Activated CD8-positive, alpha-beta memory T cell treated with anti-CD3 and anti-CD28 coated beads for 48 hours (primary cell): Measurements from ENCODE around the gene PTPRD.

ENCODE experiments used
- DNase-seq, 3 experiments: peaks; one replicate each; pipeline ENCODE4 v3.0.0-alpha.2; 2020; ENCODE audit warnings: low read depth in 2 of 3, low spot score in 2 of 3

The PTPRD gene

GRCh38 chr9:10059044-10059443, 553.8 kb downstream of the PTPRD start:
- no peak for DNase-seq

DNA sequence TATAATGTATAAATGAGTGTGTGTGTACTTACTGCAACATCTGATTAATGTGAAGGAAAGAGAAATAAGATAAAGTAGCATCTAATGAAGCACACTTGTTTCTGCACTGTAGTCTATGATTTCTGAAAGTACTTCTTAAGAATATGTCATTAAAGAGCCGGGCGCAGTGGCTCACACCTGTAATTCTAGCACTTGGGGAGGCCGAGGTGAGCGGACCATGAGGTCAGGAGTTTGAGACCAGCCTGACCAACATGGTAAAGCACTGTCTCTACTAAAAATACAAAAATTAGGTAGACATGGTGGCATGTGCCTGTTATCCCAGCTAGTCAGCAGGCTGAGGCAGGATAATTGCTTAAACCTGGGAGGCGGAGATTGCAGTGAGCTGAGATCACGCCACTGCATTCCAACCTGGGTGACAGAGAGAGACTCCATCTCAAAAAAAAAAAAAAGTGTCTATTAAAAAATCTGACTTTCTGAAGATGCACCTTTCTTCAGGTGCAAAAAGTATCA, 556.9 kb downstream of the PTPRD start:
- DNase-seq, result no peak

DNA sequence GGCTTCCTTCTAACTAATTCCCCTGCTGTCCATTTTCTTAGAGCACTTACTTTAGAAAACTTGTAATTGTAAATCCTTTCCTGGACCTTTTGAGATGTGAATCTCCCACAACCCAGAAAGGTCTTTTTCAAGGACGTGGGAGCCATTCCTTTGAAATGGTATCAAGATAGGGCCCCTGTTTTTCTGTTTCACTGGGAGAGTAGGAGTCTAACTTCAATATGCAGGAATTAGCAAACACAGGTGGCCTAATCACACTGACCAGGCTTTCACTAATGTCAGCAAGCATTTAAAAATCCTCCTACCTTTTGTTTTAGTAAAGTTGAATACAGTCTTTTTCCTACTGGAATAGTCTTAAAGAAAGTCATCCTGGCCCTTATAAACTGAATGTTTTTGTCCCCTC, 558.3 kb downstream of the PTPRD start:
- no peak for DNase-seq

GRCh38 chr9:10052916-10053315, 559.9 kb downstream of the PTPRD start:
- no peak for DNase-seq

- DNase-seq, result no peak
Measured at GRCh38 chr9:10052181-10052580, 560.6 kb downstream of the PTPRD start.

DNA sequence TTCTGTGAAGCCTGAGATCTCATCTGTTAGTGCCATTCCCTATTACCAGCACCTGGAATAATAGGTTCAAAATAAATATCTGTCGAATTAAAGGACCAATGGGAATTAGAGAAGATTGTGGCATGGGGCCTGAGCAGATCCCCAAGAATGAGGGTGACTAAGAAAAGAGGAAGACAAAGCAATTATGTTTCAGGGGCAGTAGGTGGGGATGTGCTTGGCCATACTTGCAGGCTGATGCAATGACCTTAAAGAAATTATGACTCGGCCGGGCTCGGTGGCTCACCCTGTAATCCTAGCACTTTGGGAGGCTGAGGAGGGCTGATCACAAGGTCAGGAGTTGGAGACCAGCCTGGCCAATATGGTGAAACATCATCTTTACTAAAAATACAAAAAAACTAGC, 562.8 kb downstream of the PTPRD start:
- DNase-seq, result no peak

DNA sequence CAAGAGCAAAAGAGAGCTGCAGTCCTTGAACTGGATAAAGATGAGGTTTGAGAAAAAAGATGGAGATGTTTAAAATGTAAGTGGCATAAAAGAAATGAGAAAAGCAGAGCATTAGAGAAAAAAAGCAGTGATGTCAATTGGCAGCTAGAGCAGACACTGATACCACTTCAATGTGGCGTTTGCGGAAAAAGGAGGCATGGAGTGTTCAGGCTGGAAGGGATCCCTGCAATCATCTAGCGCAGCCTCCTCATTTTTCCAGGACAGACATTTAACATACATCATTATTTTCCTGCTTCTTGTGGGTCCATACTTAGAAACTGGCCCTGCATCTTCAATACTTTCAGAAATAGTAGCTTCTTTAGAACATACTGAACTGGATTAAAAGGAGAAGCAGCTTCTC, 563.8 kb downstream of the PTPRD start:
- no peak for DNase-seq

- DNase-seq, result no peak
Measured at GRCh38 chr9:10045598-10045997, 567.2 kb downstream of the PTPRD start.

- DNase-seq, result no peak
Measured at GRCh38 chr9:10041726-10042229, 571.0 kb downstream of the PTPRD start.

DNA sequence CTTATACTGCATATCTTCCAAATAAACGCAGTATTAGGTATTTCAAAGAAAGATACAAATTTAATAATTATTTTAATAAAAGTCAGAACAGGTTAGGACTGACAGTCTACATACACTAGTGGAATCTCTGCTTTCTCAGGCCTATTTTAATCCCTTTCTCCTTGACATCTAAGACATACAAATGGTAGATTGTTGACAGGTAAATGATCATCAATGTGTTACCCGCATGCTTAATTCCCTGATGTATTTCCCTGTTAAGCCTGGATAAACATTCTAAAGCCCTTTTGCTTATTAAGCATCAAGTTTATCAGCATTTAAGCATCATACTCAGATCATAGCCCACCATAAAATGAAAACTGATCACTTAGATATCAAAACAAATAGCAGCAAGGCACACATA, 576.7 kb downstream of the PTPRD start:
- no peak for DNase-seq

DNA sequence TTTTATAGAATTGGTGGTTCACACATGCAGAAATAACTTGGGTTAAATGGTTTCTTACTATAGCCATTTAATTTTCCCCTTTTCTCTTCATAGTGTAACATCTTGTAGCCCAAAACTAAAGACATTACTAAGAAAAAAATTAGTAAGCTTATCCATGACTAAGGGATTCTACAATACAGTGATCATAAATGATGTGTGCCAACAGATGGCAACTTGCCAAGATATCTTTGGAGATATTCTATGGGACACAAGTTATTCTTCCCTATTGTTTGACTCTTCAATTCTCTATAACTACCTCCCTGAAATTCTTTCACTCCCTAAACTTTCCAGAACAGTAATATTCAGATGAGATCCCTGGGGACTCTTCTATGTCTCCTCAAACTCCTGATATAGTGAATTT, 580.6 kb downstream of the PTPRD start:
- DNase-seq, result no peak

DNA sequence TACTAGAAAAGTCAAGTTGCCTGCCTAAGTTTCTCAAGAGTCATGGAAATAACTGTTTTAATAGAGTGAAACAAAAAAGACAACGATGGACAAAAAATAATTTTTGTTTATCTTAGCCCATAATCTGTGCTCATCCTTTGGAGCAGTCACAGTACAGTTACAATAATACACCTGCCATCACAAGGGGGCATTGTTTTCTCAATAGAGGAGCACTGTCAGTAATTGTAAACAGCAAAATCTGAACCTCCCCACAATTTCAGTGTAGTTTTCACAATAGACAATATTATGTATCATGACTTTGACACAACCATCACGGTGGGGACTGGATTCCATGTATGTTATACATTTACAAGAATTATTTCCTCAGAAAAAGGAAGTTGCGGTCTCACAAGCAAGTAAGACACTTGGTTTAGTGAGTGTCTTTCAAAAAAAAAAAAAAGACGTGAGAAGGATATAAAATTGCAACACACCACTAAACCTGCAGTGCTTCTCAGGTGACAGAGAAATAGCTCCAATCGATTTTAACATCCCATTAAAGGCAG, 586.3 kb downstream of the PTPRD start:
- DNase-seq, result no peak

DNA sequence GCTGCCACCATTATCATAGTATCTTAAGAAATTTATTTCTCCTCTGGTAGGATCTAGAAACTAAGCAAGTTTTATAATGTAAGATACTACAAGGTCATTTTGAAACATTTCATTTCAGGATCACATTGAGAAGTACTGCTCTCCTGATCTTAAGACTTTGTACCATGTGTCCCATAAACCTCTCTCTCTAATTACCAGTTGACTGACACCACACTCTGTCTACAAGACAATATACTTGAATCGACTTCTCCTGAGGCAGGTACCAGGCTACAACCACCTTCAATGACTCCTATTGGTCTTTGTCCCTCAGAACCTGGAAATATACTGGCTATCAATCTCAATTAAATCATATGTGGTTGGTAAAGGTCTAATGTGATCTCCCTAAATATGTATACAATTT, 597.0 kb downstream of the PTPRD start:
- DNase-seq, result no peak

DNA sequence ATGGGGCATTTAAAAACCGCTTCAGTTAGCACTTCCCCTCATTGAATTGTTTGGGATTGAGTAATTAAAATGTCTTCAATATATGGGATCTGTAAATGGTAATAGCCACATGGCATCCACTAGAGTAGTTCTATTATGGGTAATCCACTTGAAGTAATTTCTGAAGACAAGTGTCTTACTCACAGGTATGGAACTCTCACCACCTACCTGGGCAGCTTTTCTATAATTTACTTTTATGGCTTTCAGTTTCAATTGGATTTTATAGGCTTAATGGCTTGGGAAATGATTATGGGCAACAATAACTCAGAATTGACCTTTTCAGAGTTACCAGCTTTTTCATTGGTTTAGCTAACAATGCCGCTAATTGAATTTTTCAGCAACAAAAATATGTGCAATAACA, 597.9 kb downstream of the PTPRD start:
- DNase-seq, result no peak

- no peak for DNase-seq
Measured at GRCh38 chr9:10009401-10009800, 603.4 kb downstream of the PTPRD start.

DNA sequence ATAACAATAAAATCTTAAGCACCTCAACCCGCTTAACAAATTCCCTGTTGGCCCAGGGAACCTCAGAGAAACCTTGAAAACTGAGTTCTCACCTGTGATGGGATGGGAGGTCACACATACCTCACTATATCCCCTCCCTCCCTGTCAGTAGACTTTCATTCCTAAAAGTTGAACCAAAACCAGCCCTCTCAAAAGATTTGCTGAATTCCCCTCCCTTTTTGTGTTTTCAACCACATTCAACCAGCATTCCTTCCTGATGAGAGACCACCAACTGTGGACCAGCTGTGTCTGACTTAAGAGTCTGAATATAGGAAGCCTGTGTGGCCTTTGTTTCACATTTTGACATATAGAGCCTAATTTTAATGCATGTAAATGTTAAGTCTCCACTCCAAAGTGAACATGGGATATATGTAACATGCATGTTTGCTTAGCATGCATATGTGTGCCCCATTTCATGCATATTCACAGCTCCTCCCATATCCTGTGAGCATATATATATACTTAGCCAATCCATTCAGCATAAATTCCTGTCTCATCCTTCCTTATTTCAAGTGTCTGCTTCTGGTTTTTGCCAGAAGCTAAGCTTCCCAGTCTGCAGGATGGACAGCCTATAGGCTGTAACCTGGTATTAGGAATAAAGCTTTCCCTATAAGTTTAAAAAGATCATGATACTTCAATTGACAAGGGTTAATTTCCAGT, 604.6 kb downstream of the PTPRD start:
- DNase-seq, result no peak

DNA sequence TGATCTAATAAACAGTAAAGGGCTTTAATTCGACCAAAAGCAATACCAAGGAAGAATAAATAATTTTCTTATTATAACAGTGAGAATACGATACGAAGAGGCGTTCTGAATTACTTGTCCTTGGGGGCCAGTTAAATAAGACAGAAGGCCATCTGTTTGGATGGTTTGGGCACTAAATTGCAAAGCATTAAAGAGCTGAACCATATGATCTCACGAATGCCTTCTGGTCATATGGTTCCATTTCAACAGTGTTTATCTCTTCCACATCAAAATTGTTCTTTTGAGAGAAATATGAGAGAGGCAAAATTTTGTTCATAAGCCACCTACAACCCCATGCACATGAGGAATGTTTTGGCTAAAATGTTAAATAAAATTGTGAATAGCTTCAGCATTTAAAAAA, 605.4 kb downstream of the PTPRD start:
- DNase-seq, result no peak

GRCh38 chr9:10005206-10005605, 607.6 kb downstream of the PTPRD start:
- DNase-seq, result no peak

- no peak for DNase-seq
Measured at GRCh38 chr9:10003047-10003446, 609.8 kb downstream of the PTPRD start.

DNA sequence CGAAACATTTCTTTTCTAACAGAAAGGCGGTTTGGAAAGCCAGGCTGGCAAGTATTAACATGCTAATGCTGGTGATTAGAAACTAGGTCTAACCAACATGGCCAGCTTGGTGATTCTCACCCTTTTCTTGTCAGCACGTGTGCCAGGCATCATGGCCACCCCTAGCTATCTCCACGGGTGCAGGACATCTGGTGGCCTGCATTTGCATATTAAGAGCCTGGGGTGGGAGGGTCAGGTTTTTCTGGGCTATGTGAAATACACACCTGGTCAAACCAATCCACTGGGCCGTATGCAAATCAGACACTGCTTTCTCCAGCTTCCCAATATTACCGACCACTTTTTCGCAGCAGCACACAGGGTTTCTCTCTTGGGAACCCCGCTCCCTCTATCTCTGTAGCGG, 612.1 kb downstream of the PTPRD start:
- no peak for DNase-seq

GRCh38 chr9:9998491-9999287, 614.1 kb downstream of the PTPRD start:
- no peak for DNase-seq

DNA sequence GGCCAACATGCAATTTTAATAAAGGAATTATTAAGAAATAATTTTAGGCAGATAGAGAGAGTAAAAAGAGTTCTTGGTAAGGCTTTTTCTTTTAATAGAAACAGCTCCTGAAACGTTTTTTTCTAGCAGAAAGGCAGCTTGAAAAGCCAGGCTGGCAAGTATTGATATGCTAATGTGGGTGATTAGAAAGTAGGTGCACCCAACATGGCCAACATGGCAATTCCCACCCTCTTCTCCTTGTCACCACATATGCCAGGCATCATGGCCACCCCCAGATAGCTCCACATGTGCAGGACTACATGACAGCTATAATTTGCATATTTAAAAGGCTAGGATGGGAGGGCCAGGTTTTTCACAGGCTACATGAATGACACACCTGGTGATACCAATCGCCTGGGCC, 615.2 kb downstream of the PTPRD start:
- no peak for DNase-seq
